Measurements from ENCODE around the gene PHC1.
"Not testable (repeated sequence)": the region's sequence is repeated elsewhere in the genome, so short reads cannot be mapped to it uniquely, and the experiment has no call there.

Gene PHC1

DNA sequence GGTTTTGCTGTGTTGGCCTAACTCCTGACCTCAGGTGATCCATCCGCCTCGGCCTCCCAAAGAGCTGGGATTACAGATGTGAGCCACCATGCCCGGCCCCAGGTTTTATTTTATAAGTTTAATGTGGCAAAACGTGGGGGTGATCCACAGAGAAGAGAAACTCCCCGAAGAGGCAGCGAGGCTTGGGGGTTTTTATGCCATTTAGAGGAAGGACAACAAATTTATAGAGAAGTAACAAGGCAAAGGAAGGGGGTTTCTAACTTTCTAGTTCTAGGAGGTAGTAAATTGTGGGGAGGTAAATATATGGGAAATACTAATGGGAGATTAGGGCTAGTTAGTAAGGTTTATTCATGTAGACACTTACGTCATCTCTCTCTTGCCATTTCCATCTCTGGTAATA, 17.2 kb upstream of the PHC1 start:
- no peak for DNase-seq (ENCODE audit: low read depth in 2 of 2)
- no peak overlapping the region for H3K4me3 ChIP-seq (replicated peaks in 1 of 2; ENCODE audit: low read depth in 2 of 2, low read length in 2 of 2)
- TF ChIP-seq, protein P1, sequence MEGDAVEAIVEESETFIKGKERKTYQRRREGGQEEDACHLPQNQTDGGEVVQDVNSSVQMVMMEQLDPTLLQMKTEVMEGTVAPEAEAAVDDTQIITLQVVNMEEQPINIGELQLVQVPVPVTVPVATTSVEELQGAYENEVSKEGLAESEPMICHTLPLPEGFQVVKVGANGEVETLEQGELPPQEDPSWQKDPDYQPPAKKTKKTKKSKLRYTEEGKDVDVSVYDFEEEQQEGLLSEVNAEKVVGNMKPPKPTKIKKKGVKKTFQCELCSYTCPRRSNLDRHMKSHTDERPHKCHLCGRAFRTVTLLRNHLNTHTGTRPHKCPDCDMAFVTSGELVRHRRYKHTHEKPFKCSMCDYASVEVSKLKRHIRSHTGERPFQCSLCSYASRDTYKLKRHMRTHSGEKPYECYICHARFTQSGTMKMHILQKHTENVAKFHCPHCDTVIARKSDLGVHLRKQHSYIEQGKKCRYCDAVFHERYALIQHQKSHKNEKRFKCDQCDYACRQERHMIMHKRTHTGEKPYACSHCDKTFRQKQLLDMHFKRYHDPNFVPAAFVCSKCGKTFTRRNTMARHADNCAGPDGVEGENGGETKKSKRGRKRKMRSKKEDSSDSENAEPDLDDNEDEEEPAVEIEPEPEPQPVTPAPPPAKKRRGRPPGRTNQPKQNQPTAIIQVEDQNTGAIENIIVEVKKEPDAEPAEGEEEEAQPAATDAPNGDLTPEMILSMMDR (IDR thresholded peaks at IDR 0.05; ENCODE audit: low read depth, low read length): no peak

DNA sequence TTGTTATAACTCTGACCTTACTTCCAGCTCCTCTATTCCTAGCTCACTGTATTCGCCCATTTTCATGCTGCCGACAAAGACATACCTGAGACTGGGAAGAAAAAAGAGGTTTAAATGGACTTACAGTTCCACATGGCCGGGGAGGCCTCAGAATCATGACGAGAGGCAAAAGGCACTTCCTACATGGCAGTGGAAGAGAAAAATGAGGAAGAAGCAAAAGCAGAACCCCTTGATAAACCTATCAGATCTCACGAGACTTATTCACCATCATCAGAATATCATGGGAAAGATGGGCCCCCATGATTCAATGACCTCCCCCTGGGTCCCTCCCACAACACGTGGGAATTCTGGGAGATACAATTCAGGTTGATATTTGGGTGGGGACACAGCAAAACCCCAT, 14.5 kb upstream of the PHC1 start:
- H3K4me3 ChIP-seq (replicated peaks in 1 of 2; ENCODE audit: low read depth in 2 of 2, low read length in 2 of 2): no peak overlapping the region

DNA sequence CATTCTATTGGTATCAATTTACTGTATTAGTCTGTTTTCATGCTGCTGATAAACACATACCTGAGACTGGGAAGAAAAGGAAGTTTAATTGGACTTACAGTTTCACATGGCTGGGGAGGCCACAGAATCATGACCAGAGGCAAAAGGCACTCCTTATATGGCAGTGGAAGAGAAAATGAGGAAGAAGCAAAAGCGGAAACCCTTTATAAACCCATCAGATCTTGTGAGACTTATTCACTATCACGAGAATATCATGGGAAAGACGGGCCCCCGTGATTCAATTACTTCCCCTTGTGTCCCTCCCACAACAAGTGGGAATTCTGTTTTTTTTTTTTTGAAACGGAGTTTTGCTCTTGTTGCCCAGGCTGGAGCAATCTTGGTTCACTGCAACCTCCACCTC, 11.6 kb upstream of the PHC1 start:
- not testable (repeated sequence) for DNase-seq (ENCODE audit: low read depth in 2 of 2); H3K4me3 ChIP-seq (replicated peaks in 1 of 2; ENCODE audit: low read depth in 2 of 2, low read length in 2 of 2)

More for the DNA sequence above, 14.5 kb upstream of the PHC1 start:
- DNase-seq (ENCODE audit: low read depth in 2 of 2): no peak
- TF ChIP-seq, protein P1 (IDR thresholded peaks at IDR 0.05; ENCODE audit: low read depth, low read length): no peak

DNA sequence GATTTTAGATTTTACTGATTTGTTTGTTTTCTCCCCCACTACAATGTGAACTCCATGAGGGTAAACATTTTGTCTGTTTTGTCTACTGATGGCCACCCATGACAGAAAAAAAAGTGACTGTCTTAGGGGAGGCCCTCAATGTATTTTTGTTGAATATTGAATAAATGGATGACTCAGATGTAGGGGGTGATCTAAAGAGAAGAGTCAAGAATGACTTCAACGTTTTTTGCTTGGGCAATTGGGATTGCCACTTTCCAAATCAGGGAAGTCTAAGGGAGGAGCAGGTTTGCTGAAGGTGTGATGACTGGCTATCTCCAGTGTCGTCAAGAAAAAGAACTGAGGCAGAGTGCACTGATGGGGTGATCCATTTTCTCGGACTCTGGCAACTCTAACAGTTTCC, 10.7 kb upstream of the PHC1 start:
- TF ChIP-seq, protein P1 (IDR thresholded peaks at IDR 0.05; ENCODE audit: low read depth, low read length): no peak
- no peak overlapping the region for H3K4me3 ChIP-seq (replicated peaks in 1 of 2; ENCODE audit: low read depth in 2 of 2, low read length in 2 of 2)
- no peak for DNase-seq (ENCODE audit: low read depth in 2 of 2)

DNA sequence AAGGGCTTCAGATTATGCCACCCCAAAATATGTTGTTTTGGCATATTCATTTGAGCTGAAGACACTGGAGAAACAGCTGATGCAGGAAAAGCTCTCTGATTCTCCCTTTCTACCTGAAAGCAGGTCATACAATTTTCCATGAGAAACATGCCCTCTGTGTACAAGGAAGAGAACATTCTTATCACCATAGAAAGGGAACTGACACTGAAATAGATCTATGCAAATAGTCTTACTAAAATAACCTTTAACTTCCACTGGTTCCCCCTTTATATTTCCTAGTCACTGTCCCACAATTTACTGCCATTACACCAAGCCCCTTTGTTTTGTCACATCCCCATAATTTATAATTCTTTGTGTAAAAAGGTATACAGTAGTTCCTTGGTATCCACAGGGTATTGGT, 9.6 kb upstream of the PHC1 start:
- TF ChIP-seq, protein P1 (IDR thresholded peaks at IDR 0.05; ENCODE audit: low read depth, low read length): no peak
- no peak for DNase-seq (ENCODE audit: low read depth in 2 of 2)
- no peak overlapping the region for H3K4me3 ChIP-seq (replicated peaks in 1 of 2; ENCODE audit: low read depth in 2 of 2, low read length in 2 of 2)

DNA sequence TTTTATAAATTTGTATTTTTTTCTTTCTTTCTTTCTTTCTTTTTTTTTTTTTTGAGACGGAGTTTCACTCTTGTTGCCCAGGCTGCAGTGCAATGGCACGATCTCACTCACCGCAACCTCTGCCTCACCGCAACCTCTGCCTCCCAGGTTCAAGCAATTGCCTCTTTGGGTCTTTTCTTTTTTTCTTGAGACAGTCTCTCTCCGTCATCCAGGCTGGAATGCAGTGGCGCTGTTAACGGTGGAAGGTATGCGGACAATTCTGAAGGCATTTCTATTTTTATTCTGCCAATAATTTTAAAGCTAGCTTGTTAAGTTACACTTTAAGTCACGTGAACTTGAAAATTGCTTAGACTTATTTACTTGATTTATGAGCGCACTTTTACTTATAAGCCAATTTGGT, 8.8 kb upstream of the PHC1 start:
- peak in 1 of 2 donors; percentile 20 for DNase-seq (ENCODE audit: low read depth in 2 of 2)
- no peak overlapping the region for H3K4me3 ChIP-seq (replicated peaks in 1 of 2; ENCODE audit: low read depth in 2 of 2, low read length in 2 of 2)
- TF ChIP-seq, protein P1 (IDR thresholded peaks at IDR 0.05; ENCODE audit: low read depth, low read length): no peak

DNA sequence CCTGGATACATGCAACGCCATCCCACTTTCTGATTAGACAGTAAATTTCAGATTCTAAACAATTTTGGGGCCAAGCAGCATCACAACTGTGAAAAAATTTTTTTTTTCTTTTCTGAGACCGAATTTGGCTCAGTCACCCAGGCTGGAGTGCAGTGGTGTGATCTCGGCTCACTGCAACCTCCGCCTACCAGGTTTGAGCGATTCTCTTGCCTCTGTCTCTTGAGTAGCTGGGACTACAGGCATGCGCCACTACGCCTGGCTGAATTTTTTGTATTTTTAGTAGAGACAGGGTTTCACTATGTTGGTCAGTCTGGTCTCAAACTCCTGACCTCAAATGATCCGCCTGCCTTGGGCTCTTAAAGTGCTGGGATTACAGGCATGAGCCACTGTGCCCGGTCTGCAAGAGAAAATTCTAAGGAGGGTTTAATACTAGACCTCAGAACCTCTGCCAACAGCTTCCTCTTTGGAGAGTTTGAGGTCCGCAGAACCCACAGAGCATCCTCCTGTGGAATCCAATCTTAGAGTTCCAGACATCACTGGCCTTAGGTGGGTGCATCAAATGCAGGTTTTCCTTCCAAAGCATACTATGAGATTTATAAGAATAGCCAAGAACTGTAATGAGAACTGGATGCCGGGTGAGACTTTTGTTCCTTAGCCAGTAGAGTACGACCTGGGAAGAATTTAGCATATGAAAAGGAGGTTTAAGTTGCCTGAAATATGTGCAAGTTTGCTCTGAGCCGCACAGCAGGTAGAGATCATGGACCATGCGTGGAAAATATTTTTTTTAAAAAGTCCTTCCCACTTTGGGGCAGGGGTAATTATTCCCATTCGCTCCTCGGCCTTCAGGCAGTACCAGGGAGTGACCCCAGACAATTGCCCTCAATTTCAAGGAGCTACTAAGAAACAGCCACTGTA, 7.8 kb upstream of the PHC1 start:
- no peak for DNase-seq (ENCODE audit: low read depth in 2 of 2)
- H3K4me3 ChIP-seq (replicated peaks in 1 of 2; ENCODE audit: low read depth in 2 of 2, low read length in 2 of 2): no peak overlapping the region

More for the DNA sequence above, 7.8 kb upstream of the PHC1 start:
- TF ChIP-seq, protein P1 (IDR thresholded peaks at IDR 0.05; ENCODE audit: low read depth, low read length): no peak
